Ishikawa (cell line): ENCODE data around the gene PLXNA2.

Experiments
- CEBPB ChIP-seq: IDR thresholded peaks from 2 replicates; pipeline ENCODE4 v1.6.1; 2012
- CREB1 ChIP-seq: IDR thresholded peaks from 2 replicates; pipeline ENCODE4 v1.6.1; 2012; ENCODE audit warnings: low read depth
- EGR1 ChIP-seq: IDR thresholded peaks from 2 replicates; pipeline ENCODE4 v1.6.1; 2012
- EP300 ChIP-seq: IDR thresholded peaks from 2 replicates; pipeline ENCODE4 v1.6.1; 2012; ENCODE audit warnings: borderline replicate concordance
- FOXM1 ChIP-seq: IDR thresholded peaks from 2 replicates; pipeline ENCODE4 v1.6.1; 2012; ENCODE audit warnings: low read depth, borderline replicate concordance
- NFIC ChIP-seq: IDR thresholded peaks from 2 replicates; pipeline ENCODE4 v1.6.1; 2012
- RAD21 ChIP-seq: IDR thresholded peaks from 2 replicates; pipeline ENCODE4 v1.6.1; 2012; ENCODE audit warnings: low read depth
- REST ChIP-seq: IDR thresholded peaks from 2 replicates; pipeline ENCODE4 v1.6.1; 2012; ENCODE audit warnings: low read depth, mild to moderate bottlenecking
- TAF1 ChIP-seq: IDR thresholded peaks from 2 replicates; pipeline ENCODE4 v1.6.1; 2012; ENCODE audit warnings: low read depth, mild to moderate bottlenecking
- TCF12 ChIP-seq: IDR thresholded peaks from 2 replicates; pipeline ENCODE4 v1.6.1; 2012; ENCODE audit warnings: low read depth
- YY1 ChIP-seq: IDR thresholded peaks from 2 replicates; pipeline ENCODE4 v1.6.1; 2012; ENCODE audit warnings: low read depth
- ZBTB7A ChIP-seq: IDR thresholded peaks from 2 replicates; pipeline ENCODE4 v1.6.1; 2012; ENCODE audit warnings: low read depth
- TF ChIP-seq, protein P1 (sequence below): IDR thresholded peaks from 2 replicates; pipeline ENCODE4 v1.6.1; 2012
- TF ChIP-seq, protein P2 (sequence below): IDR thresholded peaks from 2 replicates; pipeline ENCODE4 v1.6.1; 2012

GRCh38 chr1:208179961-208180409, 64.2 kb downstream of the PLXNA2 start:
- no peak for TF ChIP-seq TCF12
- TF ChIP-seq EP300 = no peak
- no peak for TF ChIP-seq NFIC
- TF ChIP-seq YY1 = no peak
- no peak for TF ChIP-seq ZBTB7A
- TF ChIP-seq, protein P1, sequence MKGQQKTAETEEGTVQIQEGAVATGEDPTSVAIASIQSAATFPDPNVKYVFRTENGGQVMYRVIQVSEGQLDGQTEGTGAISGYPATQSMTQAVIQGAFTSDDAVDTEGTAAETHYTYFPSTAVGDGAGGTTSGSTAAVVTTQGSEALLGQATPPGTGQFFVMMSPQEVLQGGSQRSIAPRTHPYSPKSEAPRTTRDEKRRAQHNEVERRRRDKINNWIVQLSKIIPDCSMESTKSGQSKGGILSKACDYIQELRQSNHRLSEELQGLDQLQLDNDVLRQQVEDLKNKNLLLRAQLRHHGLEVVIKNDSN = no peak
- TF ChIP-seq TAF1 = no peak
- no peak for TF ChIP-seq RAD21
- TF ChIP-seq REST = no peak
- TF ChIP-seq CREB1 = no peak
- TF ChIP-seq, protein P2, sequence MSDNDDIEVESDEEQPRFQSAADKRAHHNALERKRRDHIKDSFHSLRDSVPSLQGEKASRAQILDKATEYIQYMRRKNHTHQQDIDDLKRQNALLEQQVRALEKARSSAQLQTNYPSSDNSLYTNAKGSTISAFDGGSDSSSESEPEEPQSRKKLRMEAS = no peak
- TF ChIP-seq CEBPB = no peak
- TF ChIP-seq FOXM1 = no peak
- no peak for TF ChIP-seq EGR1
